Measurements from ENCODE around the gene SDC1.

Gene SDC1

DNA sequence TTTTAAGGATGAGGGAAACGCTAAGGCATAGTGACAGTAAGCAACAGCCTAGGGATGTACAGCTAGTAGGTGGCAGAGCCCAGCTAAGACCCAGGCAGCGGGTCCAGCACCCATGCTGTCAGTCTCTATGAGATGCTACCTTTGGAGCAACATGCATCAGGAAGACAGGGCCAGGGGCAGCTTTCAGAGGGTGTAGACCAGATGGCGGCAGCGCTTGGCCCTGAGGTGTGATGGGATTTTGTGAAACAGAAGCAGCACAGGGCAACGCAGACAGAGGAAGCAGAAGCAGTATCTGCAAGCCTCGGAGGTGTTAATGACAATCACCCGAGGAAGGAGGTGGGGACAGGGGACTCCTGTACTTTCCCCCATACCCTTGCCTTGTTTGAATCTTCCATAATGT lies 43.2 kb downstream of the SDC1 start:
- no peaks in the 10 kb centered on the region for H3K79me2 ChIP-seq
- no peaks in the 10 kb centered on the region for H3K4me1 ChIP-seq
- no peaks in the 10 kb centered on the region for H3K36me3 ChIP-seq (ENCODE audit: control insufficient read depth, insufficient read depth, low read length)
- no peak overlapping the region for H3K4me2 ChIP-seq (ENCODE audit: low read length)
- H3K9me3 ChIP-seq (ENCODE audit: control insufficient read depth, low read length): no peaks in the 10 kb centered on the region
- H3K27me3 ChIP-seq (ENCODE audit: control insufficient read depth, insufficient read depth, low read length): no peaks in the 10 kb centered on the region
- no peak overlapping the region for H3K27ac ChIP-seq
- no peak overlapping the region for H3K4me3 ChIP-seq (ENCODE audit: low read depth, low read length)
- H3K9ac ChIP-seq: no peak overlapping the region
- no peak overlapping the region for H2AFZ ChIP-seq
- TF ChIP-seq CTCF (IDR thresholded peaks at IDR 0.05): no peak

- no peak overlapping the region for H3K9ac ChIP-seq
Measured at GRCh38 chr2:20180676-20181648, 44.0 kb downstream of the SDC1 start.

GRCh38 chr2:20179755-20180594 lies 45.0 kb downstream of the SDC1 start:
- TF ChIP-seq CTCF (IDR thresholded peaks at IDR 0.05): no peak
- no peak overlapping the region for H3K4me2 ChIP-seq (ENCODE audit: low read length)
- H3K79me2 ChIP-seq: no peaks in the 10 kb centered on the region
- H3K4me3 ChIP-seq (ENCODE audit: low read depth, low read length): no peak overlapping the region
- no peaks in the 10 kb centered on the region for H3K27me3 ChIP-seq (ENCODE audit: control insufficient read depth, insufficient read depth, low read length)
- no peaks in the 10 kb centered on the region for H3K4me1 ChIP-seq
- no peak overlapping the region for H2AFZ ChIP-seq
- H3K9ac ChIP-seq: no peak overlapping the region
- H3K36me3 ChIP-seq (ENCODE audit: control insufficient read depth, insufficient read depth, low read length): no peaks in the 10 kb centered on the region
- no peaks in the 10 kb centered on the region for H3K9me3 ChIP-seq (ENCODE audit: control insufficient read depth, low read length)
- H3K27ac ChIP-seq: no peak overlapping the region

More at GRCh38 chr2:20180676-20181648, 44.0 kb downstream of the SDC1 start:
- Histone ChIP-seq H3K4me1 (no peaks in the 10 kb centered on the region), H3K4me2 (ENCODE audit: low read length) (no peak overlapping the region), H3K79me2 (no peaks in the 10 kb centered on the region), H3K27ac (no peak overlapping the region), H3K27me3 (ENCODE audit: control insufficient read depth, insufficient read depth, low read length) (no peaks in the 10 kb centered on the region), H2AFZ (no peak overlapping the region), H3K4me3 (ENCODE audit: low read depth, low read length) (no peak overlapping the region), H3K36me3 (ENCODE audit: control insufficient read depth, insufficient read depth, low read length) (no peaks in the 10 kb centered on the region), H3K9me3 (ENCODE audit: control insufficient read depth, low read length) (no peaks in the 10 kb centered on the region)
- TF ChIP-seq CTCF (IDR thresholded peaks at IDR 0.05): no peak

DNA sequence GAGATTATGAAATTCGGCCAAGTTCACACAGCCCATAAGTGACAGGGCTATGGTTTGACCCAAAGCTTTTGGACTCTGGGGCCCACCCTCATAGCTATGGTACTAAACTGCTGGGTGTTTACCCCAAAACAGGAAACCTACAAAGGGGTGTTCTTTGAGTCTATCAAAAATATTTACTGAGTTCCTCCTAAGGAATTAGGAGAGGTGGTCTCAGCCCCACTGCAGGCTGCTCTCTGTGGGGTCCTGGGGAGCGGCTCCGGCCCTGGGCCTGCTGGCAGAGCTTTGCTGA lies 45.5 kb downstream of the SDC1 start:
- no peak overlapping the region for H3K9ac ChIP-seq
- H3K9me3 ChIP-seq (ENCODE audit: control insufficient read depth, low read length): no peaks in the 10 kb centered on the region
- no peak overlapping the region for H2AFZ ChIP-seq
- no peak overlapping the region for H3K4me3 ChIP-seq (ENCODE audit: low read depth, low read length)
- no peak overlapping the region for H3K27ac ChIP-seq
- no peak overlapping the region for H3K4me2 ChIP-seq (ENCODE audit: low read length)
- H3K36me3 ChIP-seq (ENCODE audit: control insufficient read depth, insufficient read depth, low read length): no peaks in the 10 kb centered on the region
- H3K27me3 ChIP-seq (ENCODE audit: control insufficient read depth, insufficient read depth, low read length): no peaks in the 10 kb centered on the region
- no peak for TF ChIP-seq CTCF (IDR thresholded peaks at IDR 0.05)
- no peaks in the 10 kb centered on the region for H3K79me2 ChIP-seq
- H3K4me1 ChIP-seq: no peaks in the 10 kb centered on the region

Measured in parathyroid adenoma (tissue), 2 donors.